GM12878 (cell line): ENCODE data around the gene CLEC16A. TPM values are rescaled to one million over a fixed set of nuclear protein-coding genes. Genes with fewer than 3 reads are reported as not detected.

ENCODE experiments used
- ATAC-seq: fragments of 200-7000 bp; cut with Tn5 transposase; 3 replicates; pipeline ENCODE4 v1.9.1; 2020; ENCODE audit warnings: mild to moderate bottlenecking, moderate library complexity
- BruUV-seq: library from RNA; stranded (reverse); fragments of 400-500 nt; replicated peaks from 2 replicates; lab custom pipeline; 2021; lab: Mats Ljungman, UMichigan
- CTCF ChIA-PET: fragments of 300-600 bp; sonication (Branson Sonifier 250); formaldehyde crosslinking; extraction: SDS; loops from one replicate; lab custom pipeline; 2021; ENCODE audit warnings: inconsistent platforms; lab: Yijun Ruan, JAX
- POLR2A ChIA-PET: fragments of 350-600 bp; formaldehyde crosslinking; extraction: SDS; loops from one replicate; lab custom pipeline; 2021; ENCODE audit warnings: inconsistent platforms; lab: Charles Lee
- RAD21 ChIA-PET: fragments of 300-600 bp; sonication (Branson Sonifier 250); formaldehyde crosslinking; loops from one replicate; lab custom pipeline; 2023; ENCODE audit warnings: antibody characterized with exemption; ENCODE audit not compliant: unreplicated experiment; lab: Charles Lee
- SMC1A ChIA-PET: fragments of 300-600 bp; sonication (Branson Sonifier 250); formaldehyde crosslinking; loops from one replicate; lab custom pipeline; 2023; ENCODE audit not compliant: unreplicated experiment, uncharacterized antibody; lab: Charles Lee
- DNase-seq: peaks from one replicate; pipeline ENCODE4 v3.0.0-alpha.2; 2011; ENCODE audit warnings: low read depth, low spot score
- FAIRE-seq: peaks from 3 replicates; lab custom pipeline; 2011; peaks lifted over from hg19 to GRCh38; lab: Jason Lieb, UNC
- H2AFZ ChIP-seq: 2 replicates; pipeline ENCODE4 v1.6.0; 2011; ENCODE audit warnings: low read depth, low read length, control low read depth; ENCODE audit not compliant: control insufficient read depth
- H3K27ac ChIP-seq: 2 replicates; pipeline ENCODE4 v1.5.1; 2011; ENCODE audit warnings: control low read depth; ENCODE audit not compliant: control insufficient read depth, insufficient read depth
- H3K27me3 ChIP-seq, 2 experiments: replicated peaks in 1 of 2; 2 replicates each; pipeline versions ENCODE4 v1.6.0 to v1.6.1; 2011; ENCODE audit warnings: low read length in 1 of 2; ENCODE audit not compliant: control insufficient read depth in 2 of 2, insufficient read depth in 2 of 2
- H3K36me3 ChIP-seq, 2 experiments: 2 replicates each; pipeline ENCODE4 v1.5.1; 2011; ENCODE audit warnings: low read length in 1 of 2; ENCODE audit not compliant: control insufficient read depth in 2 of 2, insufficient read depth in 2 of 2
- H3K4me1 ChIP-seq: 2 replicates; pipeline ENCODE4 v1.6.1; 2011; ENCODE audit warnings: mild to moderate bottlenecking, low read length, moderate library complexity, mixed read lengths; ENCODE audit not compliant: control insufficient read depth, insufficient read depth
- H3K4me2 ChIP-seq: 2 replicates; pipeline ENCODE4 v1.6.0; 2011; ENCODE audit warnings: control low read depth; ENCODE audit not compliant: control insufficient read depth, insufficient read depth
- H3K4me3 ChIP-seq: fragments of 200-600 bp; sonication (generic); 2 replicates; pipeline ENCODE4 v1.5.1; 2016
- H3K79me2 ChIP-seq: 2 replicates; pipeline ENCODE4 v1.6.0; 2011; ENCODE audit warnings: low read length; ENCODE audit not compliant: control insufficient read depth, insufficient read depth
- H3K9ac ChIP-seq: 2 replicates; pipeline ENCODE4 v1.8.0; 2011; ENCODE audit warnings: low read length, control low read depth, mixed read lengths; ENCODE audit not compliant: control insufficient read depth, insufficient read depth
- H3K9me3 ChIP-seq: replicated peaks from 3 replicates; pipeline ENCODE4 v1.5.1; 2011; ENCODE audit warnings: mild to moderate bottlenecking, low read length; ENCODE audit not compliant: control insufficient read depth, insufficient read depth
- H4K20me1 ChIP-seq: 2 replicates; pipeline ENCODE4 v1.6.0; 2011; ENCODE audit not compliant: control insufficient read depth, insufficient read depth
- ATF3 ChIP-seq: IDR thresholded peaks from 2 replicates; pipeline ENCODE4 v1.6.1; 2011; ENCODE audit warnings: low read depth, mild to moderate bottlenecking, low read length, moderate library complexity, borderline replicate concordance; ENCODE audit errors: extremely low read depth
- ATF7 ChIP-seq: fragments of 450-650 bp; IDR thresholded peaks from 2 replicates; pipeline ENCODE4 v1.6.1; 2016; ENCODE audit warnings: low read depth, mild to moderate bottlenecking
- BMI1 ChIP-seq: fragments of 450-650 bp; IDR thresholded peaks from 2 replicates; pipeline ENCODE4 v1.6.1; 2016; ENCODE audit warnings: mild to moderate bottlenecking, moderate library complexity, borderline replicate concordance
- CHD1 ChIP-seq: IDR thresholded peaks from 2 replicates; pipeline ENCODE4 v1.6.1; 2012; ENCODE audit warnings: low read depth, low read length, improper control_type of control experiment
- GABPA ChIP-seq: IDR thresholded peaks from 2 replicates; pipeline ENCODE4 v1.6.1; 2014; ENCODE audit warnings: antibody characterized with exemption, low read depth, mild to moderate bottlenecking, inconsistent platforms
- MXI1 ChIP-seq: fragments of 150-350 bp; IDR thresholded peaks from 2 replicates; pipeline ENCODE4 v1.6.1; 2011; ENCODE audit warnings: low read depth, mild to moderate bottlenecking, inconsistent platforms, low read length, improper control_type of control experiment
- NFYA ChIP-seq: IDR thresholded peaks from 2 replicates; pipeline ENCODE4 v1.6.1; 2011; ENCODE audit warnings: low read depth, mild to moderate bottlenecking, low read length, improper control_type of control experiment, borderline replicate concordance
- NKRF ChIP-seq: fragments of 450-650 bp; conservative IDR thresholded peaks from 2 replicates; pipeline ENCODE4 v1.6.1; 2017; ENCODE audit warnings: mild to moderate bottlenecking, moderate library complexity
- RAD51 ChIP-seq: fragments of 450-650 bp; IDR thresholded peaks from 2 replicates; pipeline ENCODE4 v1.6.1; 2016; ENCODE audit warnings: moderate library complexity, mild to moderate bottlenecking, inconsistent platforms
- RUNX3 ChIP-seq: IDR thresholded peaks from 2 replicates; pipeline ENCODE4 v1.6.1; 2012; ENCODE audit warnings: low read length, inconsistent platforms
- TCF3 ChIP-seq: IDR thresholded peaks from 2 replicates; pipeline ENCODE4 v1.6.1; 2012; ENCODE audit warnings: low read depth, mild to moderate bottlenecking, low read length, borderline replicate concordance; ENCODE audit not compliant: insufficient read depth
- ZBTB4 ChIP-seq: fragments of 450-650 bp; formaldehyde crosslinking; IDR thresholded peaks from 2 replicates; pipeline ENCODE4 v1.4.0; 2022; ENCODE audit warnings: mild to moderate bottlenecking, moderate library complexity
- ZNF592 ChIP-seq: fragments of 450-650 bp; IDR thresholded peaks from 2 replicates; pipeline ENCODE4 v1.6.1; 2017; ENCODE audit warnings: mild to moderate bottlenecking, moderate library complexity
- WGBS: methylation state at CpG from one replicate; pipeline ENCODE4 v1.1.6; 2016; ENCODE audit warnings: low lambda C conversion rate; ENCODE audit not compliant: insufficient replicate concordance, insufficient coverage; ENCODE audit errors: missing lambda C conversion rate; 5-methylcytosine and 5-hydroxymethylcytosine counted together
- in situ Hi-C: fragments of 300-500 bp; cut with MboI; formaldehyde crosslinking; loops from 9 replicates; pipeline ENCODE4 v1.14.3; 2018; ENCODE audit warnings: mixed read lengths
- intact Hi-C: fragments of 100-400 bp; cut with micrococcal nuclease; formaldehyde crosslinking; loops from one replicate; pipeline ENCODE4 v1.14.2; 2022; ENCODE audit not compliant: unreplicated experiment
- polyA plus RNA-seq, 11 experiments: library from polyadenylated mRNA; depleted of rRNA in 4 of 11; unstranded in 6 of 11; stranded (reverse) in 5 of 11; fragments of >200 nt; fragmentation: Nextera tagmentation in 4 of 11; fragmentation: Illumina TruSeq in 1 of 11; extraction: Ambion mirVana in 4 of 11; extraction: Trizol in 1 of 11; gene quantifications; 1 replicate in 1 of 11; 2 replicates in 10 of 11; pipeline versions ENCODE4 v1.2.1 to v1.2.3, GENCODE V29; 2011 to 2016; ENCODE audit warnings: inconsistent platforms in 2 of 11, missing spikeins in 2 of 11, low read depth in 1 of 11
- total RNA-seq, 4 experiments: library from RNA; depleted of rRNA in 3 of 4; stranded (reverse); fragments of >200 nt in 3 of 4; fragmentation: Illumina TruSeq in 1 of 4; extraction: Trizol in 1 of 4; gene quantifications; 2 replicates each; pipeline versions ENCODE4 v1.2.1 to v1.2.3, GENCODE V29; 2013 to 2021

Gene CLEC16A
- total and polyA plus RNA-seq, 10 of the 15 experiments (the other 5 are each of a cell fraction or from before 2014, with no cell fraction given) = 1.5 to 28.8 (median 19.2) TPM

- in situ Hi-C loops = no loop called here
- no peak for FAIRE-seq
- no peak overlapping the region for H3K4me3 ChIP-seq
- no peaks in the 10 kb centered on the region for H4K20me1 ChIP-seq
- no peaks in the 10 kb centered on the region for H3K9me3 ChIP-seq
- RAD21 ChIA-PET = no interaction called here
- intact Hi-C loops = no loop called here
- DNase-seq = no peak
- WGBS = 98% methylated on average over 8 of the region's 8 CpGs
- H3K4me1 ChIP-seq = peaks cover 10% of the 10 kb centered on the region
- no peak overlapping the region for H2AFZ ChIP-seq
- POLR2A ChIA-PET = interaction anchor here (1.4 kb wide), 1 partner anchor 11 kb away, joined by 3 read pairs; no protein-coding TSS in a partner anchor
- no peak overlapping the region for H3K9ac ChIP-seq
- no peak overlapping the region for H3K4me2 ChIP-seq
- BruUV-seq = no TSS peak
- peaks cover 7 to 17% of the 10 kb centered on the region in 2 experiments; a peak in 3 of 4 replicates for H3K36me3 ChIP-seq
- CTCF ChIA-PET = interaction anchor here (0.6 to 0.9 kb wide), 2 partner anchors 68 to 70 kb away, joined by 3 read pairs; no protein-coding TSS in a partner anchor
- no peaks in the 10 kb centered on the region for H3K27me3 ChIP-seq
- ATAC-seq = no peak
- H3K27ac ChIP-seq = no peak overlapping the region
- SMC1A ChIA-PET = interaction anchor here (0.6 to 1.6 kb wide), 3 partner anchors 10 to 561 kb away, joined by 3 to 6 read pairs (median 4); no protein-coding TSS in a partner anchor
- no peaks in the 10 kb centered on the region for H3K79me2 ChIP-seq
- TF ChIP-seq ZBTB4 (CRISPR knock-in tag) = no peak
- TF ChIP-seq GABPA = no peak
- no peak for TF ChIP-seq BMI1
- TF ChIP-seq MXI1 = no peak
- TF ChIP-seq TCF3 = no peak
- no peak for TF ChIP-seq RAD51
- no peak for TF ChIP-seq NKRF
- no peak for TF ChIP-seq ZNF592
- no peak for TF ChIP-seq NFYA
- no peak for TF ChIP-seq ATF7
- TF ChIP-seq ATF3 = no peak
- no peak for TF ChIP-seq RUNX3
- TF ChIP-seq CHD1 = no peak
Observed at GRCh38 chr16:11121914-11122692, 177.7 kb downstream of the CLEC16A start.
